Medulla oblongata (tissue), 1 donor: ENCODE results near the gene ZNF460.

Source experiments
- DNase-seq: peaks from one replicate; pipeline ENCODE4 v3.0.0-alpha.2; 2015; ENCODE audit errors: extremely low spot score

Gene ZNF460

DNA sequence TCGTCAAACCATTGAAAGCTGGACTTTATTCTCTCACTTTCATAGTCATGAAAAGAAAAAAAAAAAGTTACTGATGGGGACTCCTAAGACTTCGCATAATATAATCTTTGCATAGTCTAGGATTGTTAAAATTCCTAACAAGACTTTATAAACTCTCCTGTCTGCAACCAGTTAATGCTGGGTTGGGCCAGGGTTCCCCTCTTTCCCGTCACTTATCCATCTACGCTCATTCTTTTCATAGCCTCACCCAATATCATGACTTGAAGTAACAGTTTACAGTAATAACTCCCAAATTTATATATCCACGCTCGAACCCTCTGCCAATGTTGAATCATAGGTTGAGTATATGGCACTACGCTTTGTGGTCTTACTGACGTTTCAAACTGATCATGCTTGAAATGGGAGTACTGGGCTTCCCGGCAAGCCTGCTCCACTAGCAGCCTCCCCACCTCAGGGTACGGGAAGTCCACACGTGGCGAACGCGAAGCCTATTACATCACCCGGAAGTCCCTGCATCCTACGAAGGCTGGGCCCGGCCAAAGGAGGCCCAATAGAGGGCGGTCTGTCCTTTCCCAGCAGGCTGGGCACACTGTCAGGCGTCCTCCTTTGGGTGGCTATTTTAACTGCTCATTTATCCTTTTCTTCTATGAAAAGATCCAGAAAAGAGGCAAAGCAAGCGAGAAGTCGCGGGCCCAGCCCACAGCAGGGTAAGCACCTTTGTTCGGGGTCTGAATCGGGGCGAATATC lies 694 bp upstream of the ZNF460 start:
- peak; percentile 95 for DNase-seq

GRCh38 chr19:57280962-57281400 lies 696 bp downstream of the ZNF460 start:
- peak; percentile 6 for DNase-seq

DNA sequence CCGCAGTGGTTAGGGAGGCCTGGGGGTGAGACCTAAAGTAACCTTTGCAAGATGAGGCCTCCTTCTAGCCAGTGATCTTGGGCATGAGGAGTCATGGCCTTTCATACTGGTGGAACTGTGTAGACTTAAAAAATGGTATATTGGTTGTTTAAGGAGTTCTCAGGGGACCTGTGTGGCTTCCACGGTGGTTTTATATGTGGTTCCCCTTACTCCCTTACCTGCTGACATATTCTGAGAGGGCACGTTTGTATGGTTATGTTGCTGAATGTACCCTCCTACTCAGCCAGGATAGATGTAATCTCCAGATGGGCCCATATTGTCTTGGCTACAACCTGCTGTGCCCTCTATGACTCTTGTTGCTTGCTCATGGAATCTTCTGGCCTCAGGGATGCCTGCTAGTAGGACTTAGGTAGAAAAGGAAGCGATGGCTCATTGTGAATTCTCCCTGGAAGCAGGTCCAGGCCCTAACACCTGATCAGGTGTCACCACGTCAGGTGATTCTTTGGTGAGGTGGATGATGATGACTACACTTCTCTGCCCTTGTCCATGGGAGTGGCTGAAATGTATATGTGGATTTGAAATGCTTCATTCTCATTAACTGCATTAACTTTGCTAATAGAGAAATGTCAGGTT lies 1.8 kb downstream of the ZNF460 start:
- DNase-seq: no peak

DNA sequence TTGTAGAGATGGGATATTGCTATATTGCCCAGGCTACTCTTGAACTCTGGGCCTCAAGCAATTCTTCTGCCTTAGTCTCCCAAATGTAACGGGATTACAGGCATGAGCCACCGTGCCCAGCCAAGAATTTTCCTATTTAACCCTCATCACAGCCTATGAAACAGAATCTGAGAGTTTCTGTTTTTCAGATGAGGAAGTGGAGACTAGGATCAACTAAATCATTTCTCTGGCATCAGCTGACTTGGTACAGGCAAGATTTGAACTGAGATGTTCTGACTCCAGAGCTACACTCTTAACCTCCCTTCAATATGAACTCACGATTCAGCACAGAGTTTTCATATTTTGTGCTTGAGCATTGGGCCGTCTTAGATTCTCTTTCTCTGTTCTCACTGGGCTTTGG lies 8.1 kb downstream of the ZNF460 start:
- DNase-seq: no peak

- no peak for DNase-seq
Observed at GRCh38 chr19:57290970-57291369, 10.7 kb downstream of the ZNF460 start.

DNA sequence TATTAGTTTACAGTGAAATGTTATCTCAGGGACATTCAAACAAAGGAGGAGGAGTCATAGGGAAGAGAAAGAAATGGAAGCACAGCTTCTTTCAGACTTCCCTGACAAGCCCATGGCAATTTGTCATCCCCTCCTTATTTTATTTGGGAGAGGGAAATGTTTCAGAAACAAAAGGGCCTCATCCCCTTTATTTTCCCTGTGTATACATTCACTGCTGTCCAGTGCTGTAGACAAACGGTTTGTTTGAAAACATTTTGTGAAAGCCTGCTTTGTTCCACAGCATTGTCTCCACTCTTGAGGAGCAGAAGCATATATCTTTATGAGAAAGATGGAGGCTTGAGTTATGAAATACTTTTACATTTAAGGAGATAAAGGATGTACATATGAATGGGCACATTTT lies 12.3 kb downstream of the ZNF460 start:
- DNase-seq: peak; percentile 14

GRCh38 chr19:57293719-57294118 lies 13.4 kb downstream of the ZNF460 start:
- no peak for DNase-seq

- no peak for DNase-seq
Observed at GRCh38 chr19:57302020-57302465, 21.8 kb downstream of the ZNF460 start.

- no peak for DNase-seq
Observed at GRCh38 chr19:57302727-57303401, 22.6 kb downstream of the ZNF460 start.

- no peak for DNase-seq
Observed at GRCh38 chr19:57305056-57305455, 24.8 kb downstream of the ZNF460 start.

GRCh38 chr19:57308514-57308913 lies 28.2 kb downstream of the ZNF460 start:
- DNase-seq: no peak

GRCh38 chr19:57310792-57311191 lies 30.5 kb downstream of the ZNF460 start:
- peak; percentile 24 for DNase-seq

DNA sequence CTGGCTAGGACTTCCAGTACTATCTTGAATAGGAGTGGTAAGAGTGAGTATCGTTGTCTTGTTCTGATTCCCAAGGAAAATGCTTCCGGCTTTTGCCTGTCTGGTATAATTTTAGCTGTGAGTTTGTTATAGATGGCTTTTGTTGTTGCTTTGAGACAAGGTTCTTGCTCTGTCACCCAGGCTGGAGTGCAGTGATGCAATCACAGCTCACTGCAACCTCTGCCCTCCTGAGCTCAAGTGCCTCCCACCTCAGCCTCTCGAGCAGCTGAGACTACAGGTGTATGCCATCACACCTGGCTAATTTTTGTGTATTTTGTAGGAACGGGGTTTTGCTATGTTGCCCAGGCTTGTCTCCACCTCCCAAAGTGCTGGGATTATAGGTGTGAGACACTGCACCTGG lies 33.9 kb downstream of the ZNF460 start:
- no peak for DNase-seq

- no peak for DNase-seq
Observed at GRCh38 chr19:57317503-57317902, 37.2 kb downstream of the ZNF460 start.

DNA sequence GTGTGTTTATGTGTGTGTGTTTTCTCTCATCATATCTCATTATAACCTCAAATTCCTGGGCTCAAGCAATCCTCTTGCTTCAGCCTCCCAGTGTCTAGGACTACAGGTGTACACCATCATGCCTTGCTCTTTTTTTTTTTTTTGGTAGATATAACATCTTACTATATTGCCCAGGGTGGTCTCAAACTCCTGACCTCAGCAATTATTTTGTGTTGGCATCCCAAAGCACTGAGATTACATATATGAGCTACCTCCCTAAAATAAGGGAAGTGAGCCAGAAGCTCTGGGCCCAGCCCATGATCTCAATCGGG lies 39.5 kb downstream of the ZNF460 start:
- DNase-seq: no peak

DNA sequence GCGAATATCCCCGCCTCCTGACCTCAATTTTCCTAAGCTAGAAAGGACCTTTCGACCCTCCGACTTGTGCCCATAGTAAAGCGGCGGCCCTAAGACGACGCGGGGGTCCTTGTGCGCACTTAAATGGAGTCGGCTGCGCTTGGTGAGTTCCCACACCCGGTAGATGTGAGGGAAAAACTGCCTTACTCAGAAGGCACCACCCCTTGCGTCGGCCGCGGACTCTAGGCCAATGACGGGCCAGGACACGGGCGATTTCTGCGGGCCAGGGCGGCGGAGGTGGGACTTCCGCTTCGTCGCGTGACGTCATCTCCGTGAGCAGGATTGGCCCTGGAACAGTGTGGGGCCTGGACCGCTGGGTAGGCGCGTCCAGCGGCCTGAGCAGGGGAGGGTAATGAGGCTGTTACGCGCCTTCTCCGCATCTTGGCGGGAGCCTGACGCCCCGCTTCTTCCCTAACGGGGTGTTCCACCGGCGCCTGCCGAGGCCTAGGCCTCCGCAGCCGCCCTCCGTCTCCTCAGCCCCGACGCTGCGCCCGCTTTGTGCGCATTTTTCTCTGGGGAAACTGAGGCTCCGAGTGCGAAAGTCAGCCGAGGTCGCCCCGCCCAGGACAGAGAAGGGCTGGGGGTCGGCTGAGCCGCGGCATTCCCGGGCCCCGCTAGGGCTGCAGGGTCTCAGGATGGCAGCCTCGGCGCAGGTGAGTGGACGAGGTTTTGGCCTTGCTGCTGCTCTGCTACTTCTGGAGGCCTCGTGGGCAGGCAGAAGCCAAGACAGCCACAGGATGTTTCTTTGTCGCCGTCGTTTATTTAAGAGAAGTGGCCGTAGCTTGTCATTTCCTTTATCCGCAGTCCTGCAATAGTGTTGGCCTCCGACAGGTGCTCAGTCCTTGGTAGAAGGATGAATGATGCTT lies 40.1 kb downstream of the ZNF460 start, which contains the start of gene ZNF543:
Gene ZNF543, plus strand, starts transcription at position 293 of the 905 bp plus-strand sequence. Its CDS starts 382 bp downstream, at position 675.
- DNase-seq: peak; percentile 98

GRCh38 chr19:57321116-57321515 lies 40.8 kb downstream of the ZNF460 start:
- no peak for DNase-seq

- no peak for DNase-seq
Observed at GRCh38 chr19:57321751-57322150, 41.5 kb downstream of the ZNF460 start.

GRCh38 chr19:57324992-57325391 lies 44.7 kb downstream of the ZNF460 start:
- DNase-seq: no peak

DNA sequence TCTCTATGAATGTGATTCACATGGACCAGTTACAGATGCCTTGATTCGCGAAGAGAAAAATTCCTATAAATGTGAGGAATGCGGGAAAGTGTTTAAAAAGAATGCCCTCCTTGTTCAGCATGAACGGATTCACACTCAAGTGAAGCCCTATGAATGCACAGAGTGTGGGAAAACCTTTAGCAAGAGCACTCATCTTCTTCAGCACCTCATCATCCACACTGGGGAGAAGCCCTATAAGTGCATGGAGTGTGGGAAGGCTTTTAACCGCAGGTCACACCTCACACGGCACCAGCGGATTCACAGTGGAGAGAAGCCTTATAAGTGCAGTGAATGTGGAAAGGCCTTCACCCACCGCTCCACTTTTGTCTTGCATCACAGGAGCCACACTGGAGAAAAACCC lies 47.7 kb downstream of the ZNF460 start:
- no peak for DNase-seq

DNA sequence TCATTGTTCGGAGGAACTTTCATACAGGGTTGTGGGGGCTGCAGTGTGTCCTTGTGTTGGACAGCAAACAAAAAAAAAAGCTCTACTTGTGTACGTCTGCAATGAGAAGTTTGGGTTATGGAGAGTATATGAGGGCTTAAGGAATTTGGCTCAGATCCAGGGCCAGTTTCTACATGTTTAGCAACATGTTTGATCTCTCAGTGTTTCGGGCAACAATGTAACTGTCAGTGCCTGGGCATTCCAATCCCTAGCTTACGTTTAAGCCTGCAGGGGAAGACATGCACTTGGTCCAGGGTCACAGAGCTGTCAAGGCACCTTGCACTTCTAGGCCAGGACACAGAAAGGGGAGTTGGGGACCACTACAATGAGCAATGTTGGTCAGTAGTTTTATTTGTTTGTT lies 53.9 kb downstream of the ZNF460 start:
- DNase-seq: no peak

DNA sequence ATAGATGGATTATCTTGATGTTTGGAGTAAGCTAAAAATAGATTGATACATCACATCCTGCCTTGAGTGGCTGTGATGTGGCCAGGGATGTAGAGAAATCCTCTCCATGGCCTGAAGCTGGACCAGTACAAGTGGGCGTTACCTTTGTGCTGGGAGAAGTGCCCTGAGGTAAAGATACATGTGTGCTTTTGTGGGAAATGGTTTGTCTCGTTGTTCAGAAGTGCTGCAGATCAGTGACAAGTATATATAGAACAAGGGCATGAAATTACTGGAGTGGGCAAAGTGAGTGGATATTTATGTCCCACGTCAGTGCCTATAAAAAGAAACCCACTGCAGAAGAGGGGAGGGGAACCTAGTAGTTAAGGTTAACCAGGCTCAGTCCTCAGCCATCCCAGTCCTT lies 58.6 kb downstream of the ZNF460 start:
- no peak for DNase-seq
